B cell (primary cell): ENCODE measurements around the gene OR2F2.

Source experiments
- CTCF ChIP-seq: fragments of 200-600 bp; IDR thresholded peaks from one replicate; pipeline ENCODE4 v1.8.0; 2022; ENCODE audit warnings: antibody characterized with exemption, mild to moderate bottlenecking
- EZH2 ChIP-seq: IDR thresholded peaks from 2 replicates; pipeline ENCODE4 v1.6.1; 2012; ENCODE audit warnings: borderline replicate concordance, low read depth, mild to moderate bottlenecking, moderate library complexity, low read length; ENCODE audit not compliant: insufficient read depth, poor library complexity, severe bottlenecking

- TF ChIP-seq CTCF: no peak
- no peak for TF ChIP-seq EZH2
Measured at GRCh38 chr7:143960813-143961610, 26.0 kb downstream of the OR2F2 start.
